ENCODE results near the gene DLX2.

DNA sequence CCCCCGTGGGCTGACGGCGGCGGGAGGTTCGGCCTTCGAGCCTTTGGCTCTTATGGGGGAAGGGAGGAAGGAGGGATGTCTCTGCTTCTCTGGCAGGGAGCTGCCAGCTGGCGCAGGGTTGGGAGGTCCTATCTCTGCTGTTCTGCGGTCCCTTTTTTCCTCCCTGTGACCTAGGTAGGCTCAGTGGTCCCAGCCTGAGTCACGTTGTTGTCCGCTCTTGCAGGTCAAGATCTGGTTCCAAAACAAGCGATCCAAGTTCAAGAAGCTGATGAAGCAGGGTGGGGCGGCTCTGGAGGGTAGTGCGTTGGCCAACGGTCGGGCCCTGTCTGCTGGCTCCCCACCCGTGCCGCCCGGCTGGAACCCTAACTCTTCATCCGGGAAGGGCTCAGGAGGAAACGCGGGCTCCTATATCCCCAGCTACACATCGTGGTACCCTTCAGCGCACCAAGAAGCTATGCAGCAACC lies 14.9 kb downstream of the DLX2 start:
- TF ChIP-seq, protein P1, sequence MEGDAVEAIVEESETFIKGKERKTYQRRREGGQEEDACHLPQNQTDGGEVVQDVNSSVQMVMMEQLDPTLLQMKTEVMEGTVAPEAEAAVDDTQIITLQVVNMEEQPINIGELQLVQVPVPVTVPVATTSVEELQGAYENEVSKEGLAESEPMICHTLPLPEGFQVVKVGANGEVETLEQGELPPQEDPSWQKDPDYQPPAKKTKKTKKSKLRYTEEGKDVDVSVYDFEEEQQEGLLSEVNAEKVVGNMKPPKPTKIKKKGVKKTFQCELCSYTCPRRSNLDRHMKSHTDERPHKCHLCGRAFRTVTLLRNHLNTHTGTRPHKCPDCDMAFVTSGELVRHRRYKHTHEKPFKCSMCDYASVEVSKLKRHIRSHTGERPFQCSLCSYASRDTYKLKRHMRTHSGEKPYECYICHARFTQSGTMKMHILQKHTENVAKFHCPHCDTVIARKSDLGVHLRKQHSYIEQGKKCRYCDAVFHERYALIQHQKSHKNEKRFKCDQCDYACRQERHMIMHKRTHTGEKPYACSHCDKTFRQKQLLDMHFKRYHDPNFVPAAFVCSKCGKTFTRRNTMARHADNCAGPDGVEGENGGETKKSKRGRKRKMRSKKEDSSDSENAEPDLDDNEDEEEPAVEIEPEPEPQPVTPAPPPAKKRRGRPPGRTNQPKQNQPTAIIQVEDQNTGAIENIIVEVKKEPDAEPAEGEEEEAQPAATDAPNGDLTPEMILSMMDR (IDR thresholded peaks at IDR 0.05), result no peak
- no peak for TF ChIP-seq POLR2A (IDR thresholded peaks at IDR 0.05)

All from adrenal gland (tissue), 5 donors.